GM12878 (cell line): ENCODE measurements around the gene IQCH. TPM values are rescaled to one million over a fixed set of nuclear protein-coding genes. Genes with fewer than 3 reads are reported as not detected.

Experiments
- CEBPB ChIP-seq, 2 experiments: fragments of 150-350 bp in 1 of 2; IDR thresholded peaks; 2 replicates each; pipeline ENCODE4 v1.6.1; 2012 to 2014; ENCODE audit warnings: low read depth in 2 of 2, low read length in 2 of 2, borderline replicate concordance in 1 of 2, inconsistent platforms in 1 of 2
- CHD2 ChIP-seq: IDR thresholded peaks from 2 replicates; pipeline ENCODE4 v1.6.1; 2011; ENCODE audit warnings: low read depth, low read length, improper control_type of control experiment, borderline replicate concordance
- CREB1 ChIP-seq: IDR thresholded peaks from 2 replicates; pipeline ENCODE4 v1.6.1; 2012; ENCODE audit warnings: low read depth, mild to moderate bottlenecking, inconsistent platforms
- CREM ChIP-seq: IDR thresholded peaks from 2 replicates; pipeline ENCODE4 v1.6.1; 2014; ENCODE audit warnings: antibody characterized with exemption, low read depth
- CUX1 ChIP-seq: IDR thresholded peaks from 2 replicates; pipeline ENCODE4 v1.6.1; 2012; ENCODE audit warnings: improper control_type of control experiment, low read depth, low read length; ENCODE audit not compliant: insufficient replicate concordance
- EP300 ChIP-seq, 2 experiments: fragments of 150-350 bp in 1 of 2; IDR thresholded peaks; 2 replicates each; pipeline ENCODE4 v1.6.1; 2011 to 2012; ENCODE audit warnings: low read depth in 2 of 2, low read length in 2 of 2, borderline replicate concordance in 1 of 2, improper control_type of control experiment in 1 of 2, inconsistent platforms in 1 of 2; ENCODE audit not compliant: control insufficient read depth in 1 of 2
- FOXK2 ChIP-seq: fragments of 450-650 bp; IDR thresholded peaks from 2 replicates; pipeline ENCODE4 v1.6.1; 2017; ENCODE audit warnings: mild to moderate bottlenecking, moderate library complexity
- GABPA ChIP-seq: IDR thresholded peaks from 2 replicates; pipeline ENCODE4 v1.6.1; 2014; ENCODE audit warnings: antibody characterized with exemption, low read depth, mild to moderate bottlenecking, inconsistent platforms
- MEF2A ChIP-seq: IDR thresholded peaks from 2 replicates; pipeline ENCODE4 v1.6.1; 2011; ENCODE audit warnings: low read depth, mild to moderate bottlenecking, low read length, moderate library complexity; ENCODE audit not compliant: insufficient read depth
- MTA2 ChIP-seq: fragments of 450-650 bp; IDR thresholded peaks from 2 replicates; pipeline ENCODE4 v1.6.1; 2016; ENCODE audit warnings: low read depth, mild to moderate bottlenecking, moderate library complexity
- NFIC ChIP-seq: IDR thresholded peaks from 2 replicates; pipeline ENCODE4 v1.6.1; 2012; ENCODE audit warnings: low read depth, mild to moderate bottlenecking, inconsistent platforms, low read length, moderate library complexity
- NFXL1 ChIP-seq: fragments of 450-650 bp; IDR thresholded peaks from 2 replicates; pipeline ENCODE4 v1.6.1; 2017; ENCODE audit warnings: antibody characterized with exemption, mild to moderate bottlenecking, borderline replicate concordance
- NR2F1 ChIP-seq: fragments of 450-650 bp; conservative IDR thresholded peaks from 2 replicates; pipeline ENCODE4 v1.6.1; 2017; ENCODE audit warnings: mild to moderate bottlenecking
- SKIL ChIP-seq: fragments of 450-650 bp; IDR thresholded peaks from 2 replicates; pipeline ENCODE4 v1.6.1; 2017; ENCODE audit warnings: mild to moderate bottlenecking, low read depth, inconsistent platforms; ENCODE audit not compliant: poor library complexity, severe bottlenecking
- STAT1 ChIP-seq: fragments of 450-650 bp; conservative IDR thresholded peaks from 2 replicates; pipeline ENCODE4 v1.6.1; 2014; ENCODE audit warnings: antibody characterized with exemption, mild to moderate bottlenecking
- STAT3 ChIP-seq: IDR thresholded peaks from 2 replicates; pipeline ENCODE4 v1.6.1; 2011; ENCODE audit warnings: low read depth, low read length, improper control_type of control experiment
- TCF12 ChIP-seq: IDR thresholded peaks from 2 replicates; pipeline ENCODE4 v1.6.1; 2011; ENCODE audit warnings: low read depth, mild to moderate bottlenecking, low read length
- TCF3 ChIP-seq: IDR thresholded peaks from 2 replicates; pipeline ENCODE4 v1.6.1; 2012; ENCODE audit warnings: low read depth, mild to moderate bottlenecking, low read length, borderline replicate concordance; ENCODE audit not compliant: insufficient read depth
- WRNIP1 ChIP-seq: IDR thresholded peaks from 2 replicates; pipeline ENCODE4 v1.6.1; 2011; ENCODE audit warnings: low read depth, low read length, improper control_type of control experiment, borderline replicate concordance
- ZSCAN29 ChIP-seq: fragments of 450-650 bp; IDR thresholded peaks from 2 replicates; pipeline ENCODE4 v1.6.1; 2017; ENCODE audit warnings: mild to moderate bottlenecking, moderate library complexity
- polyA plus RNA-seq, 11 experiments: library from polyadenylated mRNA; depleted of rRNA in 4 of 11; unstranded in 6 of 11; stranded (reverse) in 5 of 11; fragments of >200 nt; fragmentation: Nextera tagmentation in 4 of 11; fragmentation: Illumina TruSeq in 1 of 11; extraction: Ambion mirVana in 4 of 11; extraction: Trizol in 1 of 11; gene quantifications; 1 replicate in 1 of 11; 2 replicates in 10 of 11; pipeline versions ENCODE4 v1.2.1 to v1.2.3, GENCODE V29; 2011 to 2016; ENCODE audit warnings: inconsistent platforms in 2 of 11, missing spikeins in 2 of 11, low read depth in 1 of 11
- total RNA-seq, 4 experiments: library from RNA; depleted of rRNA in 3 of 4; stranded (reverse); fragments of >200 nt in 3 of 4; fragmentation: Illumina TruSeq in 1 of 4; extraction: Trizol in 1 of 4; gene quantifications; 2 replicates each; pipeline versions ENCODE4 v1.2.1 to v1.2.3, GENCODE V29; 2013 to 2021
- TF ChIP-seq, protein P1 (sequence below): IDR thresholded peaks from 2 replicates; pipeline ENCODE4 v1.6.1; 2011; ENCODE audit warnings: mild to moderate bottlenecking, low read depth, low read length, moderate library complexity; ENCODE audit not compliant: insufficient replicate concordance

Gene IQCH
- total and polyA plus RNA-seq, 10 of the 15 experiments (the other 5 are each of a cell fraction or from before 2014, with no cell fraction given), result 0.29 to 1.3 (median 0.99) TPM

DNA sequence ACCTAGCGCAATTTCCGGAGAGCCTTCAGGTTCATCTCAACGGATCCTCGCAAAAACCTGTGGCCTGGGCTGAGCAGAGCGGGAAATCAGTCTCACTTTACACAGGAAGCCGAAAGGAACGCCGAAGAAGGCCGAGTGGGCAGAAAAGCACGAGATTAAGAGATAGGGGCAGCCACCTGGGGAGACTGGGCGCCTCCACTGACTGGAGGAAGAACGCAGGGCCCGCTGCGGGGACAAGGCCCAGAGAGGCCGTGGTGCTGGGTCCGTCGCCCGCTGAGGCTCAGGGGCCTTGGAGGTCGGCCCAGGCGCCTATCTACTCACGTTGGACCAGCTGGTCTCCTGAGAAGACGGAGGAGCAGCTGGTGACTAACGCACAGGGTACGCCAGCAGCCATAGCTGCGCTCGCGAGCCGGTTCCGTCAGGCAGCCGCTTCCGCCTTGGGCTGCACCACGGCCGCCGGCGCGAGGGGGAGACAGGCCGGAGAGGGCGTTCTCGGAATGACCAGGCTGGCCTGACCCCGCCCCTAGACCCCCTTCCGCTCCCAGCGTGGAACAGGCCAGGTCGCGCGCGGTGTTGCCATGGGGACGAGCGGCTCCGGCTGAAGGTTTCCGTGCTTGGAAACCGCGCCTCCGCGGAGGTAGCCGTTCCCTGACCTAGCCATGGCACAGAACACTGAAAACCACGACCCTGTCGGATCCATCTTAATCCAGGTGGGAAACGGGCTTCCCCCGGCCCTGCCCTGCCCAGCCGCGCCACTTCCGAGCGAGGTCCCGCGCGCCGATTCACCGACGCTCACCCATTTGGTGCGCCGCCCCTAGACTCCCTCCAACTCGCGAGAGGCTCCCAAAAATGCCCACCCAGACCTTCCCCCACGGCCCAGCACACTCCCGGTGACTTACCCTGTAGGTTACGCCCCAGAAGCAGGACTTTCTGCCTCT lies at the start of gene IQCH, which contains the start of gene AAGAB (continued):
- no peak for TF ChIP-seq CUX1
- no peak for TF ChIP-seq MTA2
- TF ChIP-seq EP300 (IDR thresholded peaks at IDR 0.05; ENCODE audit: borderline replicate concordance in 1 of 2, control insufficient read depth in 1 of 2, low read depth in 2 of 2, low read length in 2 of 2), result no peak
- TF ChIP-seq, protein P1, sequence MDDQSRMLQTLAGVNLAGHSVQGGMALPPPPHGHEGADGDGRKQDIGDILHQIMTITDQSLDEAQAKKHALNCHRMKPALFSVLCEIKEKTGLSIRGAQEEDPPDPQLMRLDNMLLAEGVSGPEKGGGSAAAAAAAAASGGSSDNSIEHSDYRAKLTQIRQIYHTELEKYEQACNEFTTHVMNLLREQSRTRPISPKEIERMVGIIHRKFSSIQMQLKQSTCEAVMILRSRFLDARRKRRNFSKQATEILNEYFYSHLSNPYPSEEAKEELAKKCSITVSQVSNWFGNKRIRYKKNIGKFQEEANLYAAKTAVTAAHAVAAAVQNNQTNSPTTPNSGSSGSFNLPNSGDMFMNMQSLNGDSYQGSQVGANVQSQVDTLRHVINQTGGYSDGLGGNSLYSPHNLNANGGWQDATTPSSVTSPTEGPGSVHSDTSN, result no peak
- no peak for TF ChIP-seq MEF2A
- peak; percentile 85 for TF ChIP-seq CREB1
- no peak for TF ChIP-seq NFXL1
- no peak for TF ChIP-seq WRNIP1
- peak; percentile 64 for TF ChIP-seq NR2F1
- TF ChIP-seq TCF12, result no peak; the same call in none of the 2 replicates
- no peak for TF ChIP-seq STAT3
- TF ChIP-seq SKIL, result no peak
- TF ChIP-seq CHD2, result peak; percentile 75
- TF ChIP-seq FOXK2, result peak; percentile 98
- TF ChIP-seq TCF3, result no peak
- no peak for TF ChIP-seq ZSCAN29
- peak; percentile 75 for TF ChIP-seq GABPA
- TF ChIP-seq CREM, result peak; percentile 52; the same call in 1 of the 2 replicates
- peak; percentile 89; the same call in 1 of the 2 replicates for TF ChIP-seq STAT1
- TF ChIP-seq NFIC, result no peak
- TF ChIP-seq CEBPB (IDR thresholded peaks at IDR 0.05; ENCODE audit: borderline replicate concordance in 1 of 2, low read depth in 2 of 2, low read length in 2 of 2), result no peak
